HepG2 (cell line): ENCODE results near the gene PTTG1. TPM values are rescaled to one million over a fixed set of nuclear protein-coding genes. Genes with fewer than 3 reads are reported as not detected.

Experiments
- EZH2 ChIP-seq: conservative IDR thresholded peaks from 2 replicates; pipeline ENCODE4 v1.6.1; 2012; ENCODE audit warnings: mild to moderate bottlenecking, low read depth, low read length, moderate library complexity
- GTF2F1 ChIP-seq: fragments of 150-350 bp; IDR thresholded peaks from 2 replicates; pipeline ENCODE4 v1.6.1; 2014; ENCODE audit warnings: low read length
- NR2F2 ChIP-seq: IDR thresholded peaks from 2 replicates; pipeline ENCODE4 v1.6.1; 2012; ENCODE audit warnings: low read depth, inconsistent platforms, borderline replicate concordance
- RFX3 ChIP-seq: IDR thresholded peaks from 2 replicates; pipeline ENCODE4 v1.6.1; 2016; ENCODE audit warnings: missing biosample characterization, missing genetic modification reagents
- TARDBP ChIP-seq: sonication (generic); formaldehyde crosslinking; IDR thresholded peaks from 2 replicates; pipeline ENCODE4 v1.8.0; 2022; ENCODE audit warnings: mild to moderate bottlenecking, missing genetic modification reagents
- TBX3 ChIP-seq: fragments of 450-650 bp; IDR thresholded peaks from 2 replicates; pipeline ENCODE4 v1.6.1; 2017; ENCODE audit warnings: antibody characterized with exemption, mild to moderate bottlenecking, inconsistent platforms, borderline replicate concordance
- TOPORS ChIP-seq: sonication (generic); formaldehyde crosslinking; IDR thresholded peaks from 2 replicates; pipeline ENCODE4 v1.8.0; 2023; ENCODE audit warnings: mild to moderate bottlenecking, missing genetic modification reagents
- ZFP1 ChIP-seq: IDR thresholded peaks from 2 replicates; pipeline ENCODE4 v1.6.1; 2016
- ZFY ChIP-seq: sonication (generic); formaldehyde crosslinking; IDR thresholded peaks from 2 replicates; pipeline ENCODE4 v1.4.0; 2020; ENCODE audit warnings: missing genetic modification reagents
- ZNF333 ChIP-seq: sonication (generic); formaldehyde crosslinking; IDR thresholded peaks from 2 replicates; pipeline ENCODE4 v1.4.0; 2020; ENCODE audit warnings: mild to moderate bottlenecking, missing genetic modification reagents, borderline replicate concordance
- ZNF446 ChIP-seq: sonication (generic); formaldehyde crosslinking; IDR thresholded peaks from 2 replicates; pipeline ENCODE4 v1.5.0; 2020; ENCODE audit warnings: mild to moderate bottlenecking, missing genetic modification reagents
- polyA plus RNA-seq, 8 experiments: library from polyadenylated mRNA; depleted of rRNA in 3 of 8; stranded (reverse) in 7 of 8; unstranded in 1 of 8; fragments of >200 nt; fragmentation: Illumina TruSeq in 4 of 8; extraction: Trizol in 4 of 8; gene quantifications; 2 replicates each; pipeline versions ENCODE4 v1.2.1 to v1.2.3, GENCODE V29; 2011 to 2016; ENCODE audit warnings: low read depth in 4 of 8, missing spikeins in 1 of 8, mixed read lengths in 1 of 8; ENCODE audit not compliant: insufficient read depth in 1 of 8
- total RNA-seq, 5 experiments: library from RNA; depleted of rRNA; stranded (reverse); fragments of >200 nt; fragmentation: Illumina TruSeq; extraction: Trizol; gene quantifications; 2 replicates each; pipeline ENCODE4 v1.2.3, GENCODE V29; 2016; ENCODE audit warnings: low read depth in 1 of 5
- TF ChIP-seq, protein P1 (sequence below): sonication (generic); formaldehyde crosslinking; IDR thresholded peaks from 2 replicates; pipeline ENCODE4 v1.4.0; 2020; ENCODE audit warnings: mild to moderate bottlenecking, low read depth, missing genetic modification reagents
- TF ChIP-seq, protein P2 (sequence below): IDR thresholded peaks from 2 replicates; pipeline ENCODE4 v1.4.0; 2020; ENCODE audit warnings: mild to moderate bottlenecking, missing genetic modification reagents
- TF ChIP-seq, protein P3 (sequence below): sonication (generic); formaldehyde crosslinking; IDR thresholded peaks from 2 replicates; pipeline ENCODE4 v1.9.0; 2021; ENCODE audit warnings: missing genetic modification reagents, mild to moderate bottlenecking, borderline replicate concordance
- TF ChIP-seq, protein P4 (sequence below): sonication (generic); formaldehyde crosslinking; IDR thresholded peaks from 2 replicates; pipeline ENCODE4 v1.8.1; 2022; ENCODE audit warnings: low read depth, mild to moderate bottlenecking, missing genetic modification reagents
- TF ChIP-seq, protein P5 (sequence below), 2 experiments: sonication (generic) in 1 of 2; formaldehyde crosslinking in 1 of 2; IDR thresholded peaks; 2 replicates each; pipeline versions ENCODE4 v1.4.0 to v1.6.1; 2018 to 2020; ENCODE audit warnings: missing genetic modification reagents in 2 of 2, borderline replicate concordance in 1 of 2, low read depth in 1 of 2, mild to moderate bottlenecking in 1 of 2, missing biosample characterization in 1 of 2
- TF ChIP-seq, protein P6 (sequence below): sonication (generic); formaldehyde crosslinking; IDR thresholded peaks from 2 replicates; pipeline ENCODE4 v1.9.0; 2022; ENCODE audit warnings: missing genetic modification reagents, mild to moderate bottlenecking, borderline replicate concordance

The PTTG1 gene
- total and polyA plus RNA-seq, 2 of the 13 experiments (the other 11 are each of a cell fraction or from before 2014, with no cell fraction given), result 102 to 161 TPM

DNA sequence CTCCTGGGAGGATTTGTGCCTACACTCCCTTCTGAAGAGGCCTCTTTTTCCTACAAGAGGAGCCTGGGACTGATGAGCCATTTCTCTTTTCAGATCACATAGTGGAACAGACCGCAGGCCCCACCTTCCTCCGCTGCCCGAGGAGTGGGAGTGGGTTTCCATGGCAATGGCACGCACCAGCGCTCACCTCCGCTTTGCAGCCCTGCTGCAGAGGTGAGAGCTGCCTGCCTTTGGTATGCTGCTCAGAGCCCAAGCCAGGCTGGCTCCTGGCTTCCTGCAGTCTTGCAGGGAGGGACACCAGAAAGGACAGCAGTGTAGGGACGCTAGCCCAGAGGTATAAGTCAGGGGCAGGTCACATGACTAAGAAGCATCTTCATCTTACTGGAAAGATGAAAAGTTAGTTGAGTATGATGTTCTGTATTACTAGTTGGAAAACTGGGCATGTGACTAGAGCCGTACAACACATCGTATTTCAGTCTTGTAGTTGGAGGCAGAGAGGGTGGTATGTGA is 12.4 kb downstream of the PTTG1 start (continued):
- TF ChIP-seq, protein P1, sequence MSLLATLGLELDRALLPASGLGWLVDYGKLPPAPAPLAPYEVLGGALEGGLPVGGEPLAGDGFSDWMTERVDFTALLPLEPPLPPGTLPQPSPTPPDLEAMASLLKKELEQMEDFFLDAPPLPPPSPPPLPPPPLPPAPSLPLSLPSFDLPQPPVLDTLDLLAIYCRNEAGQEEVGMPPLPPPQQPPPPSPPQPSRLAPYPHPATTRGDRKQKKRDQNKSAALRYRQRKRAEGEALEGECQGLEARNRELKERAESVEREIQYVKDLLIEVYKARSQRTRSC (CRISPR knock-in tag), result no peak
- TF ChIP-seq TARDBP (CRISPR knock-in tag) (no peak), GTF2F1 (no peak), NR2F2 (no peak), ZFY (CRISPR knock-in tag) (no peak), ZNF333 (CRISPR knock-in tag) (no peak), EZH2 (no peak), RFX3 (peak; percentile 83), TOPORS (CRISPR knock-in tag) (no peak), ZNF446 (CRISPR knock-in tag) (no peak), TBX3 (no peak), ZFP1 (no peak)
- TF ChIP-seq, protein P2, sequence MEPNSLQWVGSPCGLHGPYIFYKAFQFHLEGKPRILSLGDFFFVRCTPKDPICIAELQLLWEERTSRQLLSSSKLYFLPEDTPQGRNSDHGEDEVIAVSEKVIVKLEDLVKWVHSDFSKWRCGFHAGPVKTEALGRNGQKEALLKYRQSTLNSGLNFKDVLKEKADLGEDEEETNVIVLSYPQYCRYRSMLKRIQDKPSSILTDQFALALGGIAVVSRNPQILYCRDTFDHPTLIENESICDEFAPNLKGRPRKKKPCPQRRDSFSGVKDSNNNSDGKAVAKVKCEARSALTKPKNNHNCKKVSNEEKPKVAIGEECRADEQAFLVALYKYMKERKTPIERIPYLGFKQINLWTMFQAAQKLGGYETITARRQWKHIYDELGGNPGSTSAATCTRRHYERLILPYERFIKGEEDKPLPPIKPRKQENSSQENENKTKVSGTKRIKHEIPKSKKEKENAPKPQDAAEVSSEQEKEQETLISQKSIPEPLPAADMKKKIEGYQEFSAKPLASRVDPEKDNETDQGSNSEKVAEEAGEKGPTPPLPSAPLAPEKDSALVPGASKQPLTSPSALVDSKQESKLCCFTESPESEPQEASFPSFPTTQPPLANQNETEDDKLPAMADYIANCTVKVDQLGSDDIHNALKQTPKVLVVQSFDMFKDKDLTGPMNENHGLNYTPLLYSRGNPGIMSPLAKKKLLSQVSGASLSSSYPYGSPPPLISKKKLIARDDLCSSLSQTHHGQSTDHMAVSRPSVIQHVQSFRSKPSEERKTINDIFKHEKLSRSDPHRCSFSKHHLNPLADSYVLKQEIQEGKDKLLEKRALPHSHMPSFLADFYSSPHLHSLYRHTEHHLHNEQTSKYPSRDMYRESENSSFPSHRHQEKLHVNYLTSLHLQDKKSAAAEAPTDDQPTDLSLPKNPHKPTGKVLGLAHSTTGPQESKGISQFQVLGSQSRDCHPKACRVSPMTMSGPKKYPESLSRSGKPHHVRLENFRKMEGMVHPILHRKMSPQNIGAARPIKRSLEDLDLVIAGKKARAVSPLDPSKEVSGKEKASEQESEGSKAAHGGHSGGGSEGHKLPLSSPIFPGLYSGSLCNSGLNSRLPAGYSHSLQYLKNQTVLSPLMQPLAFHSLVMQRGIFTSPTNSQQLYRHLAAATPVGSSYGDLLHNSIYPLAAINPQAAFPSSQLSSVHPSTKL (CRISPR knock-in tag), result peak; percentile 40; the same call in 1 of the 2 replicates
- TF ChIP-seq, protein P3, sequence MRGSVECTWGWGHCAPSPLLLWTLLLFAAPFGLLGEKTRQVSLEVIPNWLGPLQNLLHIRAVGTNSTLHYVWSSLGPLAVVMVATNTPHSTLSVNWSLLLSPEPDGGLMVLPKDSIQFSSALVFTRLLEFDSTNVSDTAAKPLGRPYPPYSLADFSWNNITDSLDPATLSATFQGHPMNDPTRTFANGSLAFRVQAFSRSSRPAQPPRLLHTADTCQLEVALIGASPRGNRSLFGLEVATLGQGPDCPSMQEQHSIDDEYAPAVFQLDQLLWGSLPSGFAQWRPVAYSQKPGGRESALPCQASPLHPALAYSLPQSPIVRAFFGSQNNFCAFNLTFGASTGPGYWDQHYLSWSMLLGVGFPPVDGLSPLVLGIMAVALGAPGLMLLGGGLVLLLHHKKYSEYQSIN (CRISPR knock-in tag), result no peak
- TF ChIP-seq, protein P4, sequence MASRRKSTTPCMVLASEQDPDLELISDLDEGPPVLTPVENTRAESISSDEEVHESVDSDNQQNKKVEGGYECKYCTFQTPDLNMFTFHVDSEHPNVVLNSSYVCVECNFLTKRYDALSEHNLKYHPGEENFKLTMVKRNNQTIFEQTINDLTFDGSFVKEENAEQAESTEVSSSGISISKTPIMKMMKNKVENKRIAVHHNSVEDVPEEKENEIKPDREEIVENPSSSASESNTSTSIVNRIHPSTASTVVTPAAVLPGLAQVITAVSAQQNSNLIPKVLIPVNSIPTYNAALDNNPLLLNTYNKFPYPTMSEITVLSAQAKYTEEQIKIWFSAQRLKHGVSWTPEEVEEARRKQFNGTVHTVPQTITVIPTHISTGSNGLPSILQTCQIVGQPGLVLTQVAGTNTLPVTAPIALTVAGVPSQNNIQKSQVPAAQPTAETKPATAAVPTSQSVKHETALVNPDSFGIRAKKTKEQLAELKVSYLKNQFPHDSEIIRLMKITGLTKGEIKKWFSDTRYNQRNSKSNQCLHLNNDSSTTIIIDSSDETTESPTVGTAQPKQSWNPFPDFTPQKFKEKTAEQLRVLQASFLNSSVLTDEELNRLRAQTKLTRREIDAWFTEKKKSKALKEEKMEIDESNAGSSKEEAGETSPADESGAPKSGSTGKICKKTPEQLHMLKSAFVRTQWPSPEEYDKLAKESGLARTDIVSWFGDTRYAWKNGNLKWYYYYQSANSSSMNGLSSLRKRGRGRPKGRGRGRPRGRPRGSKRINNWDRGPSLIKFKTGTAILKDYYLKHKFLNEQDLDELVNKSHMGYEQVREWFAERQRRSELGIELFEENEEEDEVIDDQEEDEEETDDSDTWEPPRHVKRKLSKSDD (CRISPR knock-in tag), result no peak
- TF ChIP-seq, protein P5, sequence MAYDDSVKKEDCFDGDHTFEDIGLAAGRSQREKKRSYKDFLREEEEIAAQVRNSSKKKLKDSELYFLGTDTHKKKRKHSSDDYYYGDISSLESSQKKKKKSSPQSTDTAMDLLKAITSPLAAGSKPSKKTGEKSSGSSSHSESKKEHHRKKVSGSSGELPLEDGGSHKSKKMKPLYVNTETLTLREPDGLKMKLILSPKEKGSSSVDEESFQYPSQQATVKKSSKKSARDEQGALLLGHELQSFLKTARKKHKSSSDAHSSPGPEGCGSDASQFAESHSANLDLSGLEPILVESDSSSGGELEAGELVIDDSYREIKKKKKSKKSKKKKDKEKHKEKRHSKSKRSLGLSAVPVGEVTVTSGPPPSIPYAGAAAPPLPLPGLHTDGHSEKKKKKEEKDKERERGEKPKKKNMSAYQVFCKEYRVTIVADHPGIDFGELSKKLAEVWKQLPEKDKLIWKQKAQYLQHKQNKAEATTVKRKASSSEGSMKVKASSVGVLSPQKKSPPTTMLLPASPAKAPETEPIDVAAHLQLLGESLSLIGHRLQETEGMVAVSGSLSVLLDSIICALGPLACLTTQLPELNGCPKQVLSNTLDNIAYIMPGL (CRISPR knock-in tag; IDR thresholded peaks at IDR 0.05; ENCODE audit: borderline replicate concordance in 1 of 2, low read depth in 1 of 2), result 0 out of 4 replicates have a peak, but pooled peaks of 1 of the 2 experiments have one; percentile 18
- TF ChIP-seq, protein P6, sequence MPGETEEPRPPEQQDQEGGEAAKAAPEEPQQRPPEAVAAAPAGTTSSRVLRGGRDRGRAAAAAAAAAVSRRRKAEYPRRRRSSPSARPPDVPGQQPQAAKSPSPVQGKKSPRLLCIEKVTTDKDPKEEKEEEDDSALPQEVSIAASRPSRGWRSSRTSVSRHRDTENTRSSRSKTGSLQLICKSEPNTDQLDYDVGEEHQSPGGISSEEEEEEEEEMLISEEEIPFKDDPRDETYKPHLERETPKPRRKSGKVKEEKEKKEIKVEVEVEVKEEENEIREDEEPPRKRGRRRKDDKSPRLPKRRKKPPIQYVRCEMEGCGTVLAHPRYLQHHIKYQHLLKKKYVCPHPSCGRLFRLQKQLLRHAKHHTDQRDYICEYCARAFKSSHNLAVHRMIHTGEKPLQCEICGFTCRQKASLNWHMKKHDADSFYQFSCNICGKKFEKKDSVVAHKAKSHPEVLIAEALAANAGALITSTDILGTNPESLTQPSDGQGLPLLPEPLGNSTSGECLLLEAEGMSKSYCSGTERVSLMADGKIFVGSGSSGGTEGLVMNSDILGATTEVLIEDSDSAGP, result no peak; the same call in 1 of the 2 replicates
